HepG2 (cell line): Measurements from ENCODE around the gene AIMP2. TPM values are rescaled to one million over a fixed set of nuclear protein-coding genes. Genes with fewer than 3 reads are reported as not detected.

Source experiments
- ARHGAP35 ChIP-seq: sonication (generic); formaldehyde crosslinking; IDR thresholded peaks from 2 replicates; pipeline ENCODE4 v1.9.0; 2022; ENCODE audit warnings: mild to moderate bottlenecking, inconsistent platforms, moderate library complexity, missing genetic modification reagents, borderline replicate concordance
- FOXP1 ChIP-seq, 2 experiments: fragments of 450-650 bp in 1 of 2; IDR thresholded peaks; 2 replicates each; pipeline ENCODE4 v1.6.1; 2017 to 2018; ENCODE audit warnings: antibody characterized with exemption in 1 of 2
- KMT2B ChIP-seq: IDR thresholded peaks from 2 replicates; pipeline ENCODE4 v1.6.1; 2016; ENCODE audit warnings: missing genetic modification reagents, missing compliant biosample characterization
- MAX ChIP-seq: IDR thresholded peaks from 2 replicates; pipeline ENCODE4 v1.6.1; 2012; ENCODE audit warnings: inconsistent platforms
- NR2F6 ChIP-seq, 2 experiments: IDR thresholded peaks; 2 replicates each; pipeline ENCODE4 v1.6.1; 2016; ENCODE audit warnings: antibody characterized with exemption in 1 of 2, mild to moderate bottlenecking in 1 of 2
- PAX8 ChIP-seq: sonication (generic); formaldehyde crosslinking; IDR thresholded peaks from 2 replicates; pipeline ENCODE4 v1.8.0; 2022; ENCODE audit warnings: mild to moderate bottlenecking, missing genetic modification reagents, borderline replicate concordance
- POLR2A ChIP-seq, 2 experiments: IDR thresholded peaks; 2 replicates each; pipeline ENCODE4 v1.6.1; 2011; ENCODE audit warnings: low read depth in 2 of 2, low read length in 2 of 2, mild to moderate bottlenecking in 1 of 2, moderate library complexity in 1 of 2; ENCODE audit not compliant: insufficient read depth in 1 of 2
- RXRA ChIP-seq: sonication (generic); formaldehyde crosslinking; IDR thresholded peaks from 2 replicates; pipeline ENCODE4 v1.5.1; 2020; ENCODE audit warnings: missing genetic modification reagents
- RXRB ChIP-seq: IDR thresholded peaks from 2 replicates; pipeline ENCODE4 v1.6.1; 2016; ENCODE audit warnings: borderline replicate concordance, missing genetic modification reagents, missing compliant biosample characterization
- SALL1 ChIP-seq: sonication (generic); formaldehyde crosslinking; IDR thresholded peaks from 2 replicates; pipeline ENCODE4 v1.8.0; 2022; ENCODE audit warnings: mild to moderate bottlenecking, missing genetic modification reagents
- SIX1 ChIP-seq: sonication (generic); formaldehyde crosslinking; IDR thresholded peaks from 2 replicates; pipeline ENCODE4 v1.4.0; 2020; ENCODE audit warnings: missing genetic modification reagents, borderline replicate concordance
- SP4 ChIP-seq: sonication (generic); formaldehyde crosslinking; IDR thresholded peaks from 2 replicates; pipeline ENCODE4 v1.8.1; 2023; ENCODE audit warnings: mild to moderate bottlenecking, missing genetic modification reagents
- ZNF205 ChIP-seq: IDR thresholded peaks from 2 replicates; pipeline ENCODE4 v1.6.1; 2018; ENCODE audit warnings: missing biosample characterization, missing genetic modification reagents
- ZNF362 ChIP-seq: sonication (generic); formaldehyde crosslinking; IDR thresholded peaks from 2 replicates; pipeline ENCODE4 v1.4.0; 2020; ENCODE audit warnings: missing genetic modification reagents, mild to moderate bottlenecking, borderline replicate concordance
- ZNF709 ChIP-seq: sonication (generic); formaldehyde crosslinking; IDR thresholded peaks from 2 replicates; pipeline ENCODE4 v1.5.0; 2020; ENCODE audit warnings: mild to moderate bottlenecking, missing genetic modification reagents
- ZNF800 ChIP-seq: sonication (generic); formaldehyde crosslinking; IDR thresholded peaks from 2 replicates; pipeline ENCODE4 v1.4.0; 2020; ENCODE audit warnings: missing genetic modification reagents
- polyA plus RNA-seq, 8 experiments: library from polyadenylated mRNA; depleted of rRNA in 3 of 8; stranded (reverse) in 7 of 8; unstranded in 1 of 8; fragments of >200 nt; fragmentation: Illumina TruSeq in 4 of 8; extraction: Trizol in 4 of 8; gene quantifications; 2 replicates each; pipeline versions ENCODE4 v1.2.1 to v1.2.3, GENCODE V29; 2011 to 2016; ENCODE audit warnings: low read depth in 4 of 8, missing spikeins in 1 of 8, mixed read lengths in 1 of 8; ENCODE audit not compliant: insufficient read depth in 1 of 8
- total RNA-seq, 5 experiments: library from RNA; depleted of rRNA; stranded (reverse); fragments of >200 nt; fragmentation: Illumina TruSeq; extraction: Trizol; gene quantifications; 2 replicates each; pipeline ENCODE4 v1.2.3, GENCODE V29; 2016; ENCODE audit warnings: low read depth in 1 of 5
- TF ChIP-seq, protein P1 (sequence below): sonication (generic); formaldehyde crosslinking; IDR thresholded peaks from 2 replicates; pipeline ENCODE4 v1.4.0; 2020; ENCODE audit warnings: missing genetic modification reagents, borderline replicate concordance
- TF ChIP-seq, protein P2 (sequence below): sonication (generic); formaldehyde crosslinking; IDR thresholded peaks from 2 replicates; pipeline ENCODE4 v1.4.0; 2020; ENCODE audit warnings: missing genetic modification reagents
- TF ChIP-seq, protein P3 (sequence below): sonication (generic); formaldehyde crosslinking; IDR thresholded peaks from 2 replicates; pipeline ENCODE4 v1.9.0; 2022; ENCODE audit warnings: low read depth, missing genetic modification reagents

Gene AIMP2
- total and polyA plus RNA-seq, 2 of the 13 experiments (the other 11 are each of a cell fraction or from before 2014, with no cell fraction given): 38.2 to 84.9 TPM

DNA sequence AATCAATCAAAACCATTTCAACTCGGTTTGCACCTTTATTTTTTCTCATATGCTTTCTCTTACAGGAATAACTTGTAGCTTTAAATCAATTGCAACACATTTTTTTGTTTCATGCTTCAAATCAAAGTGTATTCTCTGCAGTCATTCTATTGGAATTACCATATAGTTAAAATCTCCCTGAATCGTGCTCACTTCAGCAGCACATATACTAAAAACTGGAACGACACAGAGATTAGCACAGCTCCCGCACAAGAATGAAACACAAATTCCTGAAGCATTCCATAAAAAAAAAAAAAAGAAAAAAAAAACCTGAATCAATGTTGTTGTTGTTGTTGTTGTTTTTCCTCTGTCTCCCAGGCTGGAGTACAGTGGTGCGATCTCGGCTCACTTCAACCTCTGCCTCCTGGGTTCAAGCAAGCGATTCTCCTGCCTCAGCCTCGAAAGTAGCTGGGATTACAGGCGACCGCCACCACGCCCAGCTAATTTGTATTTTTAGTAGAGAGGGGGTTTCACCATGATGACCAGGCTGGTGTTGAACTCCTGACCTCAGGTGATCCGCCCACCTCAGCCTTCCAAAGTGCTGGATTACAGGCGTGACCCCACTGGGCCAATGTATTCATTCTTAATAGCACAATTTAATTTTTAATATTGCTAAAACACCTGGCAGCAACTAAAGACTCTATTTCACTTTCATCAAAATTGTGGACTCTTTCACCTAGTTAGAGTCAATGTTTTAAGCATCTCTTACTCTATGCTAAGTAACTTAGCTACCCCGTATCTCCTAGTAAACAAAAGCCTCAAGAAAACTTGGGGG is 48.5 kb downstream of the AIMP2 start (continued):
- TF ChIP-seq, protein P1, sequence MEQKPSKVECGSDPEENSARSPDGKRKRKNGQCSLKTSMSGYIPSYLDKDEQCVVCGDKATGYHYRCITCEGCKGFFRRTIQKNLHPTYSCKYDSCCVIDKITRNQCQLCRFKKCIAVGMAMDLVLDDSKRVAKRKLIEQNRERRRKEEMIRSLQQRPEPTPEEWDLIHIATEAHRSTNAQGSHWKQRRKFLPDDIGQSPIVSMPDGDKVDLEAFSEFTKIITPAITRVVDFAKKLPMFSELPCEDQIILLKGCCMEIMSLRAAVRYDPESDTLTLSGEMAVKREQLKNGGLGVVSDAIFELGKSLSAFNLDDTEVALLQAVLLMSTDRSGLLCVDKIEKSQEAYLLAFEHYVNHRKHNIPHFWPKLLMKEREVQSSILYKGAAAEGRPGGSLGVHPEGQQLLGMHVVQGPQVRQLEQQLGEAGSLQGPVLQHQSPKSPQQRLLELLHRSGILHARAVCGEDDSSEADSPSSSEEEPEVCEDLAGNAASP (CRISPR knock-in tag): peak; percentile 19; the same call in 1 of the 2 replicates
- TF ChIP-seq SP4 (CRISPR knock-in tag) (0 out of 2 replicates have a peak, but pooled peaks have one; percentile 19), ZNF709 (CRISPR knock-in tag) (peak; percentile 36; the same call in 1 of the 2 replicates), ZNF362 (CRISPR knock-in tag) (peak; percentile 36; the same call in 1 of the 2 replicates), ZNF205 (CRISPR knock-in tag) (0 out of 2 replicates have a peak, but pooled peaks have one; percentile 44), KMT2B (CRISPR knock-in tag) (0 out of 2 replicates have a peak, but pooled peaks have one; percentile 13), PAX8 (CRISPR knock-in tag) (no peak), POLR2A (IDR thresholded peaks at IDR 0.05; ENCODE audit: insufficient read depth in 1 of 2, low read depth in 2 of 2, low read length in 2 of 2) (peak in 1 of 2 experiments; percentile 4; a peak in 1 of 4 replicates), NR2F6 (IDR thresholded peaks at IDR 0.05) (peak; percentile 72; the same call in 1 of the 2 replicates), NR2F6 (CRISPR knock-in tag; IDR thresholded peaks at IDR 0.05) (peak; percentile 78), MAX (peak; percentile 20; the same call in 1 of the 2 replicates), SALL1 (peak; percentile 32; the same call in 1 of the 2 replicates), ARHGAP35 (CRISPR knock-in tag) (no peak), ZNF800 (0 out of 2 replicates have a peak, but pooled peaks have one; percentile 29), FOXP1 (IDR thresholded peaks at IDR 0.05) (peak; percentile 62), FOXP1 (CRISPR knock-in tag; IDR thresholded peaks at IDR 0.05) (no peak), RXRB (0 out of 2 replicates have a peak, but pooled peaks have one; percentile 20), SIX1 (0 out of 2 replicates have a peak, but pooled peaks have one; percentile 32), RXRA (CRISPR knock-in tag) (peak; percentile 57; the same call in 1 of the 2 replicates)
- TF ChIP-seq, protein P2, sequence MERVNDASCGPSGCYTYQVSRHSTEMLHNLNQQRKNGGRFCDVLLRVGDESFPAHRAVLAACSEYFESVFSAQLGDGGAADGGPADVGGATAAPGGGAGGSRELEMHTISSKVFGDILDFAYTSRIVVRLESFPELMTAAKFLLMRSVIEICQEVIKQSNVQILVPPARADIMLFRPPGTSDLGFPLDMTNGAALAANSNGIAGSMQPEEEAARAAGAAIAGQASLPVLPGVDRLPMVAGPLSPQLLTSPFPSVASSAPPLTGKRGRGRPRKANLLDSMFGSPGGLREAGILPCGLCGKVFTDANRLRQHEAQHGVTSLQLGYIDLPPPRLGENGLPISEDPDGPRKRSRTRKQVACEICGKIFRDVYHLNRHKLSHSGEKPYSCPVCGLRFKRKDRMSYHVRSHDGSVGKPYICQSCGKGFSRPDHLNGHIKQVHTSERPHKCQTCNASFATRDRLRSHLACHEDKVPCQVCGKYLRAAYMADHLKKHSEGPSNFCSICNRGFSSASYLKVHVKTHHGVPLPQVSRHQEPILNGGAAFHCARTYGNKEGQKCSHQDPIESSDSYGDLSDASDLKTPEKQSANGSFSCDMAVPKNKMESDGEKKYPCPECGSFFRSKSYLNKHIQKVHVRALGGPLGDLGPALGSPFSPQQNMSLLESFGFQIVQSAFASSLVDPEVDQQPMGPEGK: 0 out of 2 replicates have a peak, but pooled peaks have one; percentile 17
- TF ChIP-seq, protein P3, sequence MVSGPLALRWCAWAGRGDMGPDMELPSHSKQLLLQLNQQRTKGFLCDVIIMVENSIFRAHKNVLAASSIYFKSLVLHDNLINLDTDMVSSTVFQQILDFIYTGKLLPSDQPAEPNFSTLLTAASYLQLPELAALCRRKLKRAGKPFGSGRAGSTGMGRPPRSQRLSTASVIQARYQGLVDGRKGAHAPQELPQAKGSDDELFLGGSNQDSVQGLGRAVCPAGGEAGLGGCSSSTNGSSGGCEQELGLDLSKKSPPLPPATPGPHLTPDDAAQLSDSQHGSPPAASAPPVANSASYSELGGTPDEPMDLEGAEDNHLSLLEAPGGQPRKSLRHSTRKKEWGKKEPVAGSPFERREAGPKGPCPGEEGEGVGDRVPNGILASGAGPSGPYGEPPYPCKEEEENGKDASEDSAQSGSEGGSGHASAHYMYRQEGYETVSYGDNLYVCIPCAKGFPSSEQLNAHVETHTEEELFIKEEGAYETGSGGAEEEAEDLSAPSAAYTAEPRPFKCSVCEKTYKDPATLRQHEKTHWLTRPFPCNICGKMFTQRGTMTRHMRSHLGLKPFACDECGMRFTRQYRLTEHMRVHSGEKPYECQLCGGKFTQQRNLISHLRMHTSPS (CRISPR knock-in tag): no peak
